Left colon (tissue), 2 donors: ENCODE measurements around the gene ACOT13. TPM values are rescaled to one million over a fixed set of nuclear protein-coding genes. Genes with fewer than 3 reads are reported as not detected.
A peak's percentile ranks its signal among the peaks of the same experiment; 100 is the strongest.
"Not testable (repeated sequence)": the region's sequence is repeated elsewhere in the genome, so short reads cannot be mapped to it uniquely, and the experiment has no call there.

Experiments used
- ATAC-seq: fragments of 200-7000 bp; cut with Tn5 transposase; one replicate; pipeline ENCODE4 v1.9.1; 2020; ENCODE audit warnings: mild to moderate bottlenecking, moderate library complexity
- DNase-seq, 2 donors: peaks; one replicate each; pipeline ENCODE4 v3.0.0-alpha.2; 2020
- intact Hi-C, 2 donors: fragments of 100-400 bp; cut with DNase I in 1 of 2; cut with micrococcal nuclease in 1 of 2; formaldehyde crosslinking; loops; one replicate each; pipeline versions ENCODE4 v1.11.2 to v1.14.0; 2022; cut with DNase I, micrococcal nuclease
- long read RNA-seq: library from polyadenylated mRNA; unstranded; transcript quantifications from one replicate; pipeline ENCODE4 v2.0.0, GENCODE V29; 2021
- total RNA-seq, 2 donors: library from RNA; stranded (reverse); fragmentation: NEBNext Ultra II Directional; extraction: Animal tissue kit (Norgen Biotek cat#: 25700); gene quantifications; one replicate each; pipeline ENCODE4 v1.2.1, GENCODE V29; 2021
- donor health status: DM: no; HTN: no; CAD: no.
- donor health status: DM: yes; HTN: yes; CAD: no.

Gene ACOT13
- total RNA-seq = 10 to 100 TPM; 41.2 to 51.1 TPM
- long read RNA-seq, full-length matches to known transcripts = 39 of 45 reads
- long read RNA-seq, partial matches to known transcripts = 0 of 45 reads
- long read RNA-seq, other reads (novel, unspliced or antisense) = 6 of 45 reads

DNA sequence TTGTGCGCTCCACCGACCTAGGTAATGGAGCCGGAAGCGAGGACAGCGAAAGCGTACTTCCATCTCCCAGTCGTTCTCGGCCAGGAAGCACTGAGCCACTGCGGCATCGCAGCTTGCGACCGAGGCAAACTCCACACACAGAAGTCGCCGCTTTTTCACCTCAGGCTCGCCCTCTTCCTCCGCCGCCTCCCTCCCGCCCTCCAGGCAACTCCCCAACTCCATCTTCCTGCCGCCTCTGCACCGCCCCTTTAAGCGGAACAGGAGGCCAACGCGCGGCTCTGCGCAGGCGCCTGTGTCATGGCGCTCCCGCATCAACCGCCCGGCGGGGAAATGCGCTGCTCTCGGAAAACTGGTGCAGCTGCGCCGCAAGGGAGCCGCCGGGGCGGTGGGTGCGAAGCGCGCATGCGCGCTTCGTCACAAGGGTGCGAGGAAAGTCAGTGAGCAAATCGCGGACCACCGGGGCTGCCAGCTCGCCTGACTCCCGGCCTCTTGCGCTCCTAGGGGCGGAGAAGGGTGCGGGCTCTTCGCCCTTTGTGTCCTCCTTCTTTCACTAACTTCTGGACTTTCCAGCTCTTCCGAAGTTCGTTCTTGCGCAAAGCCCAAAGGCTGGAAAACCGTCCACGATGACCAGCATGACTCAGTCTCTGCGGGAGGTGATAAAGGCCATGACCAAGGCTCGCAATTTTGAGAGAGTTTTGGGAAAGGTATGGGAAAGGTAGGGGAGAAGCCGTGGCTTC, at the start of gene ACOT13, which contains the start of gene TDP2:
Gene ACOT13 (plus strand): TSS at position 437 of the 737 bp plus-strand sequence. CDS start 187 bp downstream, at position 624.
Gene TDP2 (minus strand): TSS at position 259 of the 737 bp plus-strand sequence. CDS start 37 bp downstream, at position 222.
- peak; percentile 95 for DNase-seq
- intact Hi-C loops = no loop called here
- peak; percentile 81 for ATAC-seq

DNA sequence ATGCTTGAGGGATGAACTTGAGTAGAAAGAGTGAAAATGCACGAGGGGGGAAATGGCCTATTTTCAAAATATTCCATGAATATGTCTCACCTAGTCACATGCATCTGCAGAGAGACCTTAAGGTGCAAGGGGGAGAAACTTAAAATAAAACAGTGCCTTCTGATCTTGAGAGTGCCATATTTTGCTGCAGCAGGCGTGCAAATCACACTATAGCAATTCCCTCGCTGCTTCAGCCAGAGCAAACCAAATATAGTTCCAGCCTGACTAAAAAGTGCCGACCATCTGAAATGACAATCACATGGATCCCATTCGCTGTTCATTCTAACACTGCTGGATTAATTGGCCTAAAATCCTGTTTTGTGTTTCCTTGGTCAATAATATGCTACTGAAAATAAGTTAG, 47.2 kb upstream of the ACOT13 start:
- intact Hi-C loops = no loop called here
- DNase-seq (no peak), ATAC-seq (no peak)

DNA sequence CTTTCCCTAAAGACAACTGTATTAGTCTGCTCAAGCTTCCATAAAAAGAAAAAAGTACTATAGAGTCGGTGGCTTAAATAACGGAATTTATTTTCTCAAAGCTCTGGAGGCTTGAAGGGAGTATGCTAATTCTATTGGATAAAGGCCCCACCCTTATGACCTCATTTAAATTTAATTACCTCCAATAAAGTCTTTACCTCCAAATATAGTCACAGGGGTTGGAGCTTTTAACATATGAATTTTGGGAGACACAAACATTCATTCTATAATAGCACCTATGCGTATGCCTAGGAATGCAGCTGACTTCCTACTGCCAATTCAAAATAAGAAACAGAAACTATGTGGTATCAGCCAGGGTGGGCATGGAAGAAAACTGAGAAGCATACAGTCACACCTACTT, 46.2 kb upstream of the ACOT13 start:
- no peak for ATAC-seq
- intact Hi-C loops = no loop called here
- no peak for DNase-seq

DNA sequence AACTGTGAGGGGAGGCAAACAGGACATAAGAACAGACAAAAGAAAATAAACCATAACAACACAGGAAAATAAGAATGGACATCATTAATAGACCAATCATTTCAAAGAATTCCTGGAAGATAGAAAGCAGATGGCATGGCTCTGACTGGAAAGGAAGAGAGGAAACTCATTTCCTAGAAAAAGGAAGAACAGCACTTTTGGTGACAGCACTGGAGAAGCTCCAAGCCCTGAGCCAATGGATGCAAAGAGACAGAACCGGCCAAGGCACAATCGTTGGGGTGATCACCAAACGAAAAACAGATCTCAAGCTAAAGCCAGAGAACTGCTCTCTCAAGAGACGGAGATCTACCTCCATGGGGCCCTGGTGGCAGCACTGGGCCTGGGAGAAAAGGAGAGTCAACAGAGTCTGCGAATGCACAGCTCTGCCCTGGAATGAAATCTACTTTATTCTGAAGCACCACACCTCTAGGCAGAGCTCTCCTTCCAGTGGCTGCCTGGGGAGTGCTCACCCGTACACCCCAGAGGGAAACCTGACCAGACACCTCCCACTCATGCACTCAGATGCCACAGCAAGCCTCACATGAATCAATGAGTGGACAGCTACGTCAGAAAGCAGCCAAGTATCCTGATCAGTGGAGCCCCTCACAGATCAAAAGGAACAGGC, 45.1 kb upstream of the ACOT13 start:
- intact Hi-C loops = no loop called here
- DNase-seq (no peak), ATAC-seq (no peak)

- ATAC-seq = no peak
- DNase-seq = no peak
- intact Hi-C loops = no loop called here
These were observed 35.9 kb upstream of the ACOT13 start for GRCh38 chr6:24630856-24631505.

GRCh38 chr6:24631671-24632070, 35.2 kb upstream of the ACOT13 start:
- ATAC-seq (no peak), DNase-seq (no peak)
- intact Hi-C loops = no loop called here

- DNase-seq = no peak
- no peak for ATAC-seq
- intact Hi-C loops = no loop called here
These were observed 34.3 kb upstream of the ACOT13 start for GRCh38 chr6:24632573-24632972.

- intact Hi-C loops = no loop called here
- ATAC-seq = no peak
- no peak for DNase-seq
These were observed 30.2 kb upstream of the ACOT13 start for GRCh38 chr6:24636681-24637080.

GRCh38 chr6:24640166-24640565, 26.7 kb upstream of the ACOT13 start:
- no peak for ATAC-seq
- no peak for DNase-seq
- intact Hi-C loops = no loop called here

GRCh38 chr6:24640631-24641030, 26.2 kb upstream of the ACOT13 start:
- intact Hi-C loops, DNase-seq, ATAC-seq: not testable (repeated sequence)

DNA sequence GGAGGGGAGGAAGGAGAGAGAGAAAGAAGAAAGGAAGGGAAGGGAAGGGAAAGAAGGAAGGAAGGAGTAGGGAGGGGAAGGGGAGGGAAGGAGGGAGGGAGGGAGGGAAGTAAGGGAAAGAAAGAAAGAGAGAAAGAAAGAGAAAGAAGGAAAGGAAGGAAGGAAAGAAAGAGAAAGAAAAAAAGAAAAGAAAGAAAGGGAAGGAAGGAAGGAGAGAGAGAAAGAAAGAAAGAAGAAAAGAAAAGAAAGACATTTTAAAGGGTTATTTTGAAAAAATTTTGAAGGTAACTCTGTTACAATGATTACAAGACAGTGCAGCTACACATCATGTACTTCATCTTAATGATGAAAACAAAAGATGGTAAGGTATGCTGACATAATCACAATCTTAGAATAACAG, 24.8 kb upstream of the ACOT13 start:
- intact Hi-C loops = no loop called here
- no peak for ATAC-seq
- no peak for DNase-seq

DNA sequence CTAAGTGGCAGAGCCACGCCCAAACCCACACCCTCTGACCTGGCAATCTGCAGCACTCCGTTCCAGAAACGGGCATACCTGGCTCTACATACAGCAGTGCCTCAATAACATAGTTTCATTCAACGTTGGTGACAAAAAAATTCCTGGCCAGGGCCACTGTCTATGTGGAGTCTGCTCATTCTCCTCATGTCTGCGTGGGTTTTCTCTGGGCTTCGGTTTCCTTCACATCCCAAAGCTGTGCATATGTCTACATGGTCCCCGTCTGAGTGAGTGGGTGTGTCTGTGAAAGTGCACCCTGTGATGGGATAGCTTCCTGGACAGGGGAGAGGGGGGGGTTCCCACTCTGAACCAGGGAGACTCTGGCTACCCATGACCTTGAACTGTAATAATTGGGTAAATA, 23.0 kb upstream of the ACOT13 start:
- no peak for ATAC-seq

DNA sequence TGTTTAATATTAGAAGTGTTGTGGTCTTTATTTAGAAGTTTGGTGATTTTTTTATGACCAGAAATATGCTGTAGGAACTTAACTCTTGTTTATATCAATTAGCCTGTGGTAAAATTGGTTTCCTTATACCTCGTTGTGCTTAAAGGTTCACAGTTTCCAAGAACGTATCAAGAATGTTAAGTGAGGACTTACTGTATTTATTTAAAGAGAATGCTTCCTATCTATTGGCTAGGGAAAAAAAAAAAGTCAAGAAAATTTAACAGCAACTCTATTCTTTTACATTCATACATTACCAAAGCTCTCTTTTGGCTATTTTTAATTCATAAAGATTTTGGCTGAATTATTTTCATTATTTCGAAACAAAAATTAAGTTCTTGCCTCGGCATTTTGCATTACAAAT, 22.5 kb upstream of the ACOT13 start:
- DNase-seq = no peak
- ATAC-seq = no peak
- intact Hi-C loops = no loop called here

More for the DNA sequence above, 23.0 kb upstream of the ACOT13 start:
- no peak for DNase-seq
- intact Hi-C loops = no loop called here

GRCh38 chr6:24646771-24647170, 20.1 kb upstream of the ACOT13 start:
- DNase-seq = no peak
- ATAC-seq = peak; percentile 64
- intact Hi-C loops = no loop called here

- intact Hi-C loops = no loop called here
- DNase-seq (no peak), ATAC-seq (no peak)
These were observed 18.6 kb upstream of the ACOT13 start for GRCh38 chr6:24648276-24648675.

DNA sequence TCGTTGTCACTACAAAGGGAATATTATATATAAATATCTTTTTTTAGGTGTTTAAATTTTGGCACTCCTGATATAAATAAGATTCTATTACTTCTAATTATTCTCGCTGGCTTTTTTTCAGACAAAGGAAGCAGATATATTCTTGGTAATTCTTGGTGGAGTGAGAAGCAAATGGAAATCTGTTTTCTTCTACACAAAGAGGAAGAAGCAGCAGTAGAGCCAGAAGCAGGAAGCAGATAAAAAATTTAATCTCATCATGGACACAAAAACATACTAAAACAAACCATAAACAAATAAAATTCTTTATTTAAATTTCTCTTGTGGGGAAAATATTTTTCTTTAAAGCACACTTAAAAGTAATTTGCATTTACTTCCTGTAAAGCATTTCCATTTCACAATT, 17.2 kb upstream of the ACOT13 start:
- intact Hi-C loops = no loop called here
- ATAC-seq (no peak), DNase-seq (no peak)

DNA sequence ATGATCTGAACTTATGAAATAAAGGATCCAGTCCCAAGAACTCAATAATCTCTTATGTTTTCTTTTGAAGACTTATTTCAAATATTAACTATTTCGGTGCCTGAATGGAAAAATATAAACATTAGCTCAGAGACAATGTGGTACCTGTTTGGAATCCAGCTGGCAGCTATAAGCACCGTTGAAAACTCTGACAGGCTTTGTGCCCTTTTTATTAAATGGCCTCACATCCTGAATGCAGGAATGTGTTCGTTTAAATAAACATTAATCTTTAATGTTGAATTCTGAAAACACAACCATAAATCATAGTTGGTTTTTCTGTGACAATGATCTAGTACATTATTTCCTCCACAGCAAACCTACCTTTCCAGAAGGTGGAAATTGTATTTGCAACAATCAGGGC, 16.5 kb upstream of the ACOT13 start:
- ATAC-seq (no peak), DNase-seq (no peak)
- intact Hi-C loops = no loop called here

DNA sequence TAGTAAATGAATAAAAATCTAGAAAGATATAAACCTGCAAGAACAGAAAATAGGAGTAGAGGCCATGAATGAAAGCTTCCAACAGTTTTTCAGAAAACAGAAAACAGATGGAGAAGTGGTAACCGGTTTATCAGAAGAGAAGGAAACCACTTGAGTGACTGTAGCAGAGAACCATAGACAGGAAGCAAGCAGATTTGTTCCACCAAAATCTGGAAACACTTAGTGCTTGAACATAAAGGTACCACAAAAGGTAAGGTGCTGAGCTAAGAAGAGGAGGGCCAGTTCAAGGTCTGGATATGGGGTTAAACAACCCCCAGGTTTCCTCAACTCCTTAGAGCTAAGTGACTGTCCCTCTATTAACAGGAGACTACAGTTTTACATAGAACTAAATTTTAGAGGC, 11.7 kb upstream of the ACOT13 start:
- ATAC-seq (no peak), DNase-seq (no peak)
- intact Hi-C loops = no loop called here

- intact Hi-C loops = no loop called here
- DNase-seq (peak; percentile 49 to 72), ATAC-seq (peak; percentile 70)
These were observed 8.0 kb upstream of the ACOT13 start for GRCh38 chr6:24658573-24659560.
